Endothelial cell of umbilical vein (primary cell): ENCODE results near the gene SCNN1B.

Source experiments
- JUN ChIP-seq: IDR thresholded peaks from 2 replicates; pipeline ENCODE4 v1.6.1; 2011; ENCODE audit warnings: borderline replicate concordance, low read depth; ENCODE audit not compliant: insufficient read length, insufficient read depth
- POLR2AphosphoS5 ChIP-seq: IDR thresholded peaks from 2 replicates; pipeline ENCODE4 v1.6.1; 2012; ENCODE audit warnings: low read depth, mild to moderate bottlenecking, control low read depth, low read length, moderate library complexity; ENCODE audit not compliant: insufficient read depth
- TF ChIP-seq, protein P1 (sequence below), 2 donors: IDR thresholded peaks; 1 replicate in 1 of 2; 2 replicates in 1 of 2; pipeline ENCODE4 v1.5.1; 2011; ENCODE audit warnings: low read length in 2 of 2, mild to moderate bottlenecking in 2 of 2, moderate library complexity in 2 of 2, control low read depth in 1 of 2, inconsistent platforms in 1 of 2, low read depth in 1 of 2; ENCODE audit not compliant: insufficient read depth in 1 of 2; ENCODE audit errors: extremely low read depth in 1 of 2

DNA sequence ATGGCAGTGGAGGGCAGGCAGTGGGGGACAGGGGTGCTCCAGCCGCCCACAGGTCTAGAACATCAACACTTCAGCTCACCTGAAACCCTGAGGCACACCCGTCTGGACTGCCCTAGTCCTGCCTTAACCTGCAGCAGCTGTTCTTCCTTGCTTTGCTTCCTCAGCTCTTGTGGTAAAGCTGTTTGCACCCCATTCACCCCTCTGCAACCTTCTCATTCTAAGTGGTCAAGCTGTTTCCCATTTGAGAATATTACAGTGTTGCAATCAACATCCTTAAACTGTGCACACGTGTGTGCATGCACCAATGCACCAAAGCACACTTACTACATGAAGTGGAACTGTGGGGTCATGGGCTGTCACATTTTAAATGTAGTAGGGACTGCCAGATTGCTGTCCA, 32.4 kb downstream of the SCNN1B start:
- TF ChIP-seq, protein P1, sequence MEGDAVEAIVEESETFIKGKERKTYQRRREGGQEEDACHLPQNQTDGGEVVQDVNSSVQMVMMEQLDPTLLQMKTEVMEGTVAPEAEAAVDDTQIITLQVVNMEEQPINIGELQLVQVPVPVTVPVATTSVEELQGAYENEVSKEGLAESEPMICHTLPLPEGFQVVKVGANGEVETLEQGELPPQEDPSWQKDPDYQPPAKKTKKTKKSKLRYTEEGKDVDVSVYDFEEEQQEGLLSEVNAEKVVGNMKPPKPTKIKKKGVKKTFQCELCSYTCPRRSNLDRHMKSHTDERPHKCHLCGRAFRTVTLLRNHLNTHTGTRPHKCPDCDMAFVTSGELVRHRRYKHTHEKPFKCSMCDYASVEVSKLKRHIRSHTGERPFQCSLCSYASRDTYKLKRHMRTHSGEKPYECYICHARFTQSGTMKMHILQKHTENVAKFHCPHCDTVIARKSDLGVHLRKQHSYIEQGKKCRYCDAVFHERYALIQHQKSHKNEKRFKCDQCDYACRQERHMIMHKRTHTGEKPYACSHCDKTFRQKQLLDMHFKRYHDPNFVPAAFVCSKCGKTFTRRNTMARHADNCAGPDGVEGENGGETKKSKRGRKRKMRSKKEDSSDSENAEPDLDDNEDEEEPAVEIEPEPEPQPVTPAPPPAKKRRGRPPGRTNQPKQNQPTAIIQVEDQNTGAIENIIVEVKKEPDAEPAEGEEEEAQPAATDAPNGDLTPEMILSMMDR (IDR thresholded peaks at IDR 0.05; ENCODE audit: extremely low read depth in 1 of 2, insufficient read depth in 1 of 2, low read depth in 1 of 2, low read length in 2 of 2): no peak
- TF ChIP-seq POLR2AphosphoS5 (no peak), JUN (no peak)
